SK-N-SH (cell line): Measurements from ENCODE around the gene SPRY1. TPM values are rescaled to one million over a fixed set of nuclear protein-coding genes. Genes with fewer than 3 reads are reported as not detected.

ENCODE experiments used
- CTCF ChIA-PET: fragments of 300-600, 350-600 bp; formaldehyde crosslinking; extraction: SDS; loops from one replicate; lab custom pipeline; 2021; lab: Yijun Ruan, JAX
- POLR2A ChIA-PET: fragments of 350-600 bp; sonication (Branson Sonifier 250); formaldehyde crosslinking; extraction: SDS; loops from one replicate; lab custom pipeline; 2020; ENCODE audit warnings: antibody characterized with exemption, inconsistent platforms; lab: Yijun Ruan, JAX
- DNase-seq: peaks from one replicate; pipeline ENCODE4 v3.0.0; 2012
- H2AFZ ChIP-seq: fragments of 200-600 bp; sonication (generic); 2 replicates; pipeline ENCODE4 v1.8.1; 2016; ENCODE audit warnings: antibody characterized with exemption, mild to moderate bottlenecking, low read depth
- H3F3A ChIP-seq: fragments of 200-600 bp; sonication (generic); replicated peaks from 2 replicates; pipeline ENCODE3; 2016; ENCODE audit warnings: antibody characterized with exemption, mild to moderate bottlenecking; ENCODE audit not compliant: insufficient read depth
- H3K27ac ChIP-seq, 2 experiments: fragments of 200-500 bp in 1 of 2; fragments of 200-600 bp in 1 of 2; sonication (Bioruptor generic) in 1 of 2; sonication (generic), shearing (Covaris generic) in 1 of 2; 2 replicates each; pipeline versions ENCODE4 v1.5.1 to v1.6.1; 2014 to 2016; ENCODE audit warnings: low read depth in 2 of 2, inconsistent platforms in 1 of 2, low read length in 1 of 2, mild to moderate bottlenecking in 1 of 2, mixed read lengths in 1 of 2
- H3K27me3 ChIP-seq: fragments of 200-600 bp; sonication (generic), shearing (Covaris generic); 2 replicates; pipeline ENCODE4 v1.6.1; 2016; ENCODE audit warnings: mixed run types; ENCODE audit not compliant: insufficient read depth
- H3K36me3 ChIP-seq, 2 experiments: fragments of 200-500 bp in 1 of 2; fragments of 200-600 bp in 1 of 2; sonication (Bioruptor generic) in 1 of 2; sonication (generic) in 1 of 2; replicated peaks in 1 of 2; 2 replicates each; pipeline versions ENCODE3 to v1.5.1; 2014 to 2016; ENCODE audit warnings: low read length in 1 of 2, mild to moderate bottlenecking in 1 of 2; ENCODE audit not compliant: insufficient read depth in 2 of 2, control insufficient read depth in 1 of 2
- H3K4me1 ChIP-seq, 2 experiments: fragments of 200-500 bp in 1 of 2; fragments of 200-600 bp in 1 of 2; sonication (Bioruptor generic) in 1 of 2; sonication (generic), shearing (Covaris generic) in 1 of 2; 2 replicates each; pipeline versions ENCODE4 v1.5.1 to v1.6.1; 2014 to 2016; ENCODE audit warnings: low read depth in 1 of 2, low read length in 1 of 2, mixed run types in 1 of 2; ENCODE audit not compliant: insufficient read depth in 2 of 2, control insufficient read depth in 1 of 2
- H3K4me2 ChIP-seq: fragments of 200-600 bp; sonication (generic), shearing (Covaris generic); 2 replicates; pipeline ENCODE4 v1.6.1; 2017; ENCODE audit warnings: mixed run types
- H3K4me3 ChIP-seq, 2 experiments: fragments of 200-500 bp in 1 of 2; fragments of 200-600 bp in 1 of 2; sonication (Bioruptor generic) in 1 of 2; sonication (generic), shearing (Covaris generic) in 1 of 2; 2 replicates each; pipeline versions ENCODE4 v1.5.1 to v1.8.1; 2014 to 2016; ENCODE audit warnings: low read depth in 2 of 2, inconsistent platforms in 1 of 2, low read length in 1 of 2, mild to moderate bottlenecking in 1 of 2, mixed read lengths in 1 of 2, moderate library complexity in 1 of 2
- H3K79me2 ChIP-seq: fragments of 200-600 bp; sonication (generic); 2 replicates; pipeline ENCODE4 v1.8.1; 2017; ENCODE audit warnings: mild to moderate bottlenecking; ENCODE audit not compliant: insufficient read depth
- H3K9ac ChIP-seq: fragments of 200-600 bp; sonication (generic); 2 replicates; pipeline ENCODE4 v1.6.1; 2017; ENCODE audit warnings: mixed run types
- H3K9me2 ChIP-seq: fragments of 200-600 bp; sonication (generic); 2 replicates; pipeline ENCODE4 v1.6.1; 2017; ENCODE audit warnings: mixed run types
- H3K9me3 ChIP-seq: fragments of 200-600 bp; sonication (generic); 2 replicates; pipeline ENCODE4 v1.6.1; 2017; ENCODE audit warnings: mixed run types, mild to moderate bottlenecking, moderate library complexity
- H4K20me1 ChIP-seq: fragments of 200-600 bp; sonication (generic); 2 replicates; pipeline ENCODE4 v1.6.1; 2017; ENCODE audit warnings: mild to moderate bottlenecking, mixed run types; ENCODE audit not compliant: insufficient read depth
- ELF1 ChIP-seq: IDR thresholded peaks from 2 replicates; pipeline ENCODE4 v1.4.0; 2012
- EP300 ChIP-seq, 2 experiments: IDR thresholded peaks; 2 replicates each; pipeline versions ENCODE4 v1.4.0 to v1.6.1; 2012; ENCODE audit warnings: borderline replicate concordance in 1 of 2, low read depth in 1 of 2, low read length in 1 of 2
- EZH2phosphoT487 ChIP-seq: fragments of 200-600 bp; sonication (generic); IDR thresholded peaks from 2 replicates; pipeline ENCODE4 v1.6.1; 2017; ENCODE audit warnings: low read depth, mixed run types, mild to moderate bottlenecking, antibody characterized with exemption, moderate library complexity, borderline replicate concordance
- FOXJ3 ChIP-seq: sonication (generic); formaldehyde crosslinking; IDR thresholded peaks from 2 replicates; pipeline ENCODE4 v1.5.1; 2020; ENCODE audit warnings: mild to moderate bottlenecking, missing genetic modification reagents
- FOXM1 ChIP-seq: IDR thresholded peaks from 2 replicates; pipeline ENCODE4 v1.4.0; 2012; ENCODE audit warnings: low read depth, mild to moderate bottlenecking
- GATA2 ChIP-seq: sonication (generic); formaldehyde crosslinking; IDR thresholded peaks from 2 replicates; pipeline ENCODE4 v1.5.0; 2020; ENCODE audit warnings: mild to moderate bottlenecking, missing genetic modification reagents
- MXI1 ChIP-seq: IDR thresholded peaks from 2 replicates; pipeline ENCODE4 v1.6.1; 2012; ENCODE audit warnings: mild to moderate bottlenecking, low read depth, low read length, improper control_type of control experiment
- NRF1 ChIP-seq: IDR thresholded peaks from 2 replicates; pipeline ENCODE4 v1.6.1; 2012; ENCODE audit warnings: low read depth, mild to moderate bottlenecking, low read length
- RAD21 ChIP-seq: IDR thresholded peaks from 2 replicates; pipeline ENCODE4 v1.6.1; 2012; ENCODE audit warnings: mild to moderate bottlenecking, low read length
- RFX5 ChIP-seq: IDR thresholded peaks from 2 replicates; pipeline ENCODE4 v1.6.1; 2012; ENCODE audit warnings: mild to moderate bottlenecking, improper control_type of control experiment, low read length
- SIN3A ChIP-seq: IDR thresholded peaks from 2 replicates; pipeline ENCODE4 v1.6.1; 2012; ENCODE audit warnings: low read depth, mild to moderate bottlenecking, low read length, moderate library complexity, borderline replicate concordance
- TAF1 ChIP-seq: IDR thresholded peaks from 2 replicates; pipeline ENCODE4 v1.6.1; 2012; ENCODE audit warnings: low read depth, mild to moderate bottlenecking, low read length, moderate library complexity, borderline replicate concordance
- TCF12 ChIP-seq: IDR thresholded peaks from 2 replicates; pipeline ENCODE4 v1.4.0; 2012
- TEAD4 ChIP-seq: IDR thresholded peaks from 2 replicates; pipeline ENCODE4 v1.4.0; 2012; ENCODE audit warnings: mild to moderate bottlenecking, borderline replicate concordance; ENCODE audit not compliant: insufficient read depth
- YY1 ChIP-seq: IDR thresholded peaks from 2 replicates; pipeline ENCODE4 v1.4.0; 2012; ENCODE audit warnings: low read depth, mild to moderate bottlenecking
- WGBS: methylation state at CpG from one replicate; pipeline ENCODE4 v1.1.6; 2017; ENCODE audit warnings: low lambda C conversion rate; 5-methylcytosine and 5-hydroxymethylcytosine counted together
- polyA plus RNA-seq, 3 experiments: library from polyadenylated mRNA; depleted of rRNA; stranded (reverse); fragments of >200 nt; gene quantifications; 2 replicates each; pipeline ENCODE4 v1.2.3, GENCODE V29; 2012
- TF ChIP-seq, protein P1 (sequence below): IDR thresholded peaks from 2 replicates; pipeline ENCODE4 v1.6.1; 2012; ENCODE audit warnings: mild to moderate bottlenecking, low read depth, low read length, moderate library complexity
- TF ChIP-seq, protein P2 (sequence below): IDR thresholded peaks from 2 replicates; pipeline ENCODE4; 2012
- TF ChIP-seq, protein P3 (sequence below): IDR thresholded peaks from 2 replicates; pipeline ENCODE4 v1.4.0; 2012; ENCODE audit warnings: low read depth, borderline replicate concordance
- TF ChIP-seq, protein P4 (sequence below): fragments of 150-350 bp; IDR thresholded peaks from 2 replicates; pipeline ENCODE4 v1.6.1; 2016; ENCODE audit warnings: mild to moderate bottlenecking, low read depth, low read length
- TF ChIP-seq, protein P5 (sequence below): fragments of 150-350 bp; IDR thresholded peaks from 2 replicates; pipeline ENCODE4 v1.6.1; 2017; ENCODE audit warnings: antibody characterized with exemption, low read length, low read depth, borderline replicate concordance

SPRY1 gene
- polyA plus RNA-seq, 1 of the 3 experiments (the other 2 are of a cell fraction): 12.4 TPM

DNA sequence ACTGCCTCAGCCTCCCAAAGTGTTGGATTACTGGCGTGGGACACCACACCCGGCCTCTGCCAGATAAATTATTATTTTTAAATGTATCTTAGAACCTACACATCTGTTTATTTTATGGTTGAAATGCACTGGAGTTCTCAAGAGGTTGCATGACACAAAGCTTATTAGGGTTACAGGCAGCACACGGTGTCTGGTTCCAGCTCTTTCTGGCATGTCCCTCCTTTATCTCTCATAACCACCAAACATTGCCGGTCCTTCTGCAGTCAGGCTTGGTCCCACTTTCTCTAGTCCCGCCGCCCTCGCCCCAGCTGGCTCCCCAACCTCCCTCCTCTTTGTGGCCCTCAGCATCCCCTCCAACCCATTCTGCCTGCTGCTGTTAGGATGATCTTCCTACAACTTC is 39.7 kb upstream of the SPRY1 start:
- TF ChIP-seq RAD21 (no peak), FOXJ3 (CRISPR knock-in tag) (no peak), RFX5 (no peak), TEAD4 (no peak), SIN3A (no peak), EZH2phosphoT487 (no peak), TCF12 (no peak), MXI1 (no peak), TAF1 (no peak), YY1 (no peak), FOXM1 (no peak), ELF1 (no peak), GATA2 (CRISPR knock-in tag) (no peak), NRF1 (no peak), EP300 (IDR thresholded peaks at IDR 0.05; ENCODE audit: borderline replicate concordance in 1 of 2, low read depth in 1 of 2, low read length in 1 of 2) (no peak)
- TF ChIP-seq, protein P1, sequence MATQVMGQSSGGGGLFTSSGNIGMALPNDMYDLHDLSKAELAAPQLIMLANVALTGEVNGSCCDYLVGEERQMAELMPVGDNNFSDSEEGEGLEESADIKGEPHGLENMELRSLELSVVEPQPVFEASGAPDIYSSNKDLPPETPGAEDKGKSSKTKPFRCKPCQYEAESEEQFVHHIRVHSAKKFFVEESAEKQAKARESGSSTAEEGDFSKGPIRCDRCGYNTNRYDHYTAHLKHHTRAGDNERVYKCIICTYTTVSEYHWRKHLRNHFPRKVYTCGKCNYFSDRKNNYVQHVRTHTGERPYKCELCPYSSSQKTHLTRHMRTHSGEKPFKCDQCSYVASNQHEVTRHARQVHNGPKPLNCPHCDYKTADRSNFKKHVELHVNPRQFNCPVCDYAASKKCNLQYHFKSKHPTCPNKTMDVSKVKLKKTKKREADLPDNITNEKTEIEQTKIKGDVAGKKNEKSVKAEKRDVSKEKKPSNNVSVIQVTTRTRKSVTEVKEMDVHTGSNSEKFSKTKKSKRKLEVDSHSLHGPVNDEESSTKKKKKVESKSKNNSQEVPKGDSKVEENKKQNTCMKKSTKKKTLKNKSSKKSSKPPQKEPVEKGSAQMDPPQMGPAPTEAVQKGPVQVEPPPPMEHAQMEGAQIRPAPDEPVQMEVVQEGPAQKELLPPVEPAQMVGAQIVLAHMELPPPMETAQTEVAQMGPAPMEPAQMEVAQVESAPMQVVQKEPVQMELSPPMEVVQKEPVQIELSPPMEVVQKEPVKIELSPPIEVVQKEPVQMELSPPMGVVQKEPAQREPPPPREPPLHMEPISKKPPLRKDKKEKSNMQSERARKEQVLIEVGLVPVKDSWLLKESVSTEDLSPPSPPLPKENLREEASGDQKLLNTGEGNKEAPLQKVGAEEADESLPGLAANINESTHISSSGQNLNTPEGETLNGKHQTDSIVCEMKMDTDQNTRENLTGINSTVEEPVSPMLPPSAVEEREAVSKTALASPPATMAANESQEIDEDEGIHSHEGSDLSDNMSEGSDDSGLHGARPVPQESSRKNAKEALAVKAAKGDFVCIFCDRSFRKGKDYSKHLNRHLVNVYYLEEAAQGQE: no peak
- TF ChIP-seq, protein P2, sequence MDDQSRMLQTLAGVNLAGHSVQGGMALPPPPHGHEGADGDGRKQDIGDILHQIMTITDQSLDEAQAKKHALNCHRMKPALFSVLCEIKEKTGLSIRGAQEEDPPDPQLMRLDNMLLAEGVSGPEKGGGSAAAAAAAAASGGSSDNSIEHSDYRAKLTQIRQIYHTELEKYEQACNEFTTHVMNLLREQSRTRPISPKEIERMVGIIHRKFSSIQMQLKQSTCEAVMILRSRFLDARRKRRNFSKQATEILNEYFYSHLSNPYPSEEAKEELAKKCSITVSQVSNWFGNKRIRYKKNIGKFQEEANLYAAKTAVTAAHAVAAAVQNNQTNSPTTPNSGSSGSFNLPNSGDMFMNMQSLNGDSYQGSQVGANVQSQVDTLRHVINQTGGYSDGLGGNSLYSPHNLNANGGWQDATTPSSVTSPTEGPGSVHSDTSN: no peak
- TF ChIP-seq, protein P3, sequence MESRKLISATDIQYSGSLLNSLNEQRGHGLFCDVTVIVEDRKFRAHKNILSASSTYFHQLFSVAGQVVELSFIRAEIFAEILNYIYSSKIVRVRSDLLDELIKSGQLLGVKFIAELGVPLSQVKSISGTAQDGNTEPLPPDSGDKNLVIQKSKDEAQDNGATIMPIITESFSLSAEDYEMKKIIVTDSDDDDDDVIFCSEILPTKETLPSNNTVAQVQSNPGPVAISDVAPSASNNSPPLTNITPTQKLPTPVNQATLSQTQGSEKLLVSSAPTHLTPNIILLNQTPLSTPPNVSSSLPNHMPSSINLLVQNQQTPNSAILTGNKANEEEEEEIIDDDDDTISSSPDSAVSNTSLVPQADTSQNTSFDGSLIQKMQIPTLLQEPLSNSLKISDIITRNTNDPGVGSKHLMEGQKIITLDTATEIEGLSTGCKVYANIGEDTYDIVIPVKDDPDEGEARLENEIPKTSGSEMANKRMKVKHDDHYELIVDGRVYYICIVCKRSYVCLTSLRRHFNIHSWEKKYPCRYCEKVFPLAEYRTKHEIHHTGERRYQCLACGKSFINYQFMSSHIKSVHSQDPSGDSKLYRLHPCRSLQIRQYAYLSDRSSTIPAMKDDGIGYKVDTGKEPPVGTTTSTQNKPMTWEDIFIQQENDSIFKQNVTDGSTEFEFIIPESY: no peak
- TF ChIP-seq, protein P4, sequence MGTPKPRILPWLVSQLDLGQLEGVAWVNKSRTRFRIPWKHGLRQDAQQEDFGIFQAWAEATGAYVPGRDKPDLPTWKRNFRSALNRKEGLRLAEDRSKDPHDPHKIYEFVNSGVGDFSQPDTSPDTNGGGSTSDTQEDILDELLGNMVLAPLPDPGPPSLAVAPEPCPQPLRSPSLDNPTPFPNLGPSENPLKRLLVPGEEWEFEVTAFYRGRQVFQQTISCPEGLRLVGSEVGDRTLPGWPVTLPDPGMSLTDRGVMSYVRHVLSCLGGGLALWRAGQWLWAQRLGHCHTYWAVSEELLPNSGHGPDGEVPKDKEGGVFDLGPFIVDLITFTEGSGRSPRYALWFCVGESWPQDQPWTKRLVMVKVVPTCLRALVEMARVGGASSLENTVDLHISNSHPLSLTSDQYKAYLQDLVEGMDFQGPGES: no peak
- TF ChIP-seq, protein P5, sequence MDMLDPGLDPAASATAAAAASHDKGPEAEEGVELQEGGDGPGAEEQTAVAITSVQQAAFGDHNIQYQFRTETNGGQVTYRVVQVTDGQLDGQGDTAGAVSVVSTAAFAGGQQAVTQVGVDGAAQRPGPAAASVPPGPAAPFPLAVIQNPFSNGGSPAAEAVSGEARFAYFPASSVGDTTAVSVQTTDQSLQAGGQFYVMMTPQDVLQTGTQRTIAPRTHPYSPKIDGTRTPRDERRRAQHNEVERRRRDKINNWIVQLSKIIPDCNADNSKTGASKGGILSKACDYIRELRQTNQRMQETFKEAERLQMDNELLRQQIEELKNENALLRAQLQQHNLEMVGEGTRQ: no peak
- peaks cover 9% of the 10 kb centered on the region for H3F3A ChIP-seq
- H3K36me3 ChIP-seq: no peaks in the 10 kb centered on the region
- no peak overlapping the region for H3K4me2 ChIP-seq
- ChIA-PET POLR2A (no interaction called here), CTCF (no interaction called here)
- WGBS: 89% methylated on average over 7 of the region's 7 CpGs
- no peak overlapping the region for H2AFZ ChIP-seq
- H3K4me1 ChIP-seq: peaks cover 7 to 18% of the 10 kb centered on the region in 2 experiments; a peak in 2 of 4 replicates
- no peaks in the 10 kb centered on the region for H3K79me2 ChIP-seq
- no peak overlapping the region for H3K9ac ChIP-seq
- H4K20me1 ChIP-seq: no peaks in the 10 kb centered on the region
- no peaks in the 10 kb centered on the region for H3K9me3 ChIP-seq
- H3K27me3 ChIP-seq: no peaks in the 10 kb centered on the region
- no peak for DNase-seq
- no peak overlapping the region for H3K27ac ChIP-seq
- no peak overlapping the region for H3K4me3 ChIP-seq
- no peaks in the 10 kb centered on the region for H3K9me2 ChIP-seq
